ENCODE measurements around the gene GJA3.
"Not testable (repeated sequence)": the region's sequence is repeated elsewhere in the genome, so short reads cannot be mapped to it uniquely, and the experiment has no call there.

GJA3 gene

DNA sequence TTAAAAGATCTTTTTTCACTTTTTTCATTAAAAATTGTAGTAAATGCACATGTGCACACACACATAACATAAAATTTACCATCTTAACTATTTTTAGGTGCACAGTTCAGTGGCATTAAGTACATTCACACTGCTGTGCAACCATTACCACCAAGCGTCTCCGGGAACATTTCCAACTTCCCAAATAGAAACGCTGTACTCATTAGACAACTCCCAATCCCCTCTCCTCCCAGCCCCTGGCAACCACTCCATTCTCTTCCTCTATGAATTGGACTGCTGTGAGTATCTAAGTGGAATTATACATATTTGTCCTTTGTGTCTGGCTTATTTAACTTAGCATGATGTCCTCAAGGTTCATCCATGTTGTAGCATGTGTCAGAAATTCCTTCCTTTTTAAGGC, 20.3 kb upstream of the GJA3 start:
- no peak for DNase-seq

DNA sequence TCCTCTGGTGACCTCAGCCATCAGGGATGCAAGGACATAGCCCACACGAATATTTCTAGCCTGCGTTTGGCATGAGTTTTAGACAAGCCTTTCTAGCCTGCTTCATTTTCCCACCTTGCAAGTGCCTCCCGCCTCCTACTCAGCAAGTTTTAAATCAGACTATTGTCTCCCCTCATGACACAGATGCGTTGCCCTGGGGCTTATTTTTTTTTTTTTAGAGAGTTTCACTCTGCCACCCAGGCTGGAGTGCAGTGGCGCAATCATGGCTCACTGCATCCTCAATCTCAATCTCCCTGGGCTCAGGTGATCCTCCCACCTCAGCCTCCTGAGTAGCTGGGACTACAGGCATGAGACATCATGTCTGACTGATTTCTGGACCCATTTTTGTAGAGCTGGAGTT, 17.3 kb upstream of the GJA3 start:
- DNase-seq, result no peak

DNA sequence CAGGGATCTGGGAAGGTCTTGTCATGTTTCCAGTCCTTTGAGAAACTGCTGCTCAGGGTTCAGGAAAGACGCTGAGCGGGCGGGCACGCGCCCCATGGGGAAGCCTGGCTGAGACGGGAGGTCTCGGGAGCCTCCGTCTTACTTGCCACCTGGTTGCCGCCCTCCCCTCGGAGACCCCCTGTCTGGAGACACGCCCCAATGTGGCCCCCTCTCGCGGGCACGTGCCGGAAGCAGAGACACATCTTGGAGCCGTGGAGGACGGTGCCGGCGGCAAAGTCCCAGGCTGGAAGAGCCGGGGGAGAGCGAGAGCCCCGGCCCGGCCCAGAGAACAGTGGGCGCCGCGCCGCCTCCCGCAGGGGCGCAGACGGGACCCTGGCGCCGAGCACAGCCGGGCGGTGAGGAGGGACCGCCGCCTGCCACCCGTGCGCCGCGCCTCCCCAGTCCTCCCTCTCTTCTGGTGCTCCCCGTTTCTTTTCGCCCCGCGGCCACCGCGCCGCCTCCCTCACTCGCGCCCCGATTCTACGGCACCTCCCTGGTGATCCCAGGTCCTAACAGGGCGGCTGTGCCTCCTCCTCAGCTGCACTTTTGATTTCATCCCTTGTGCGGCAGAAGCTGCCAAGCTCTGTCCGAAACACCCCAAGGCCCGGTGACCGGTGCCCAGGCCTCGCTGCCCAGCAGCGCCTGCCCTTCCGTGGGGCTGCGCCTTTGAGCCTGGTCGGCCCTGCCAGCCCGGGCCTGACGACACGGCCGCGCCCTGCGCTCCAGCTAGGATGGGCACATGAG, 16.4 kb upstream of the GJA3 start:
- DNase-seq, result no peak

DNA sequence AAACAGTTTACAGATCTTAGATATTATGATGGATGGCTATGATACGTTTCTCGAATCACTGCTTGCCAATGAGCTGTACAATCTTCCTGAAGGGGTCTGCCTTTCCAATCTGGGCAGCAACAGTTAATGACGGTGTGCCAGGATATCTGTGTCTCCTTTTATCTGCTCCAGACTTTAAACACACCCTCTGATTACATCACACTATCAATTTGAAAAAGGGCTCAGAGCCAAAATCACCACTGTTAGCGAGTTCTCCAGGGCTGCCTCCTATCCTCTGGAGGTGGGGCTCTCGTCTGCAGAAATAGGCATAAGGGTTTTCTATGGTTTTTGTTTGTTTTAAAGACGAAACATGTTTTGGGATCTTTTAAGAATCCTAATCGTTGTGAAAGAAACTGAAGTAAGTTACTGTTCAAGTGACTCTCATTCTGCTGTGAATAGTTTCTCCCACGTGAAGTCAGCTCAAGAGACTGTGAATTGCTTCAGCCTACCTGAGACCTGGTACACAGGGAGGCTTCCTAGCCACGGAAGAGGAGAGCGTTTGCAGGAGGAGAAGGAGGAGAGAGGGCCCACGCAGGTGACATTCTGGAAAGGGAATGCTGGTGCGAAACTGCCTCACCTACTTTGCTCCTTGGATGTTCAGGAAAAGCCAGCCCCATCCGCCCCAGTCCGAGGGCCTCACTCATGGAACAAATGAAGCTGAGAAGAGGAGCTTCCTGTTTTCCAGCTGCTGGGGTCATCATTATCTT, 15.2 kb upstream of the GJA3 start:
- DNase-seq, result no peak

DNA sequence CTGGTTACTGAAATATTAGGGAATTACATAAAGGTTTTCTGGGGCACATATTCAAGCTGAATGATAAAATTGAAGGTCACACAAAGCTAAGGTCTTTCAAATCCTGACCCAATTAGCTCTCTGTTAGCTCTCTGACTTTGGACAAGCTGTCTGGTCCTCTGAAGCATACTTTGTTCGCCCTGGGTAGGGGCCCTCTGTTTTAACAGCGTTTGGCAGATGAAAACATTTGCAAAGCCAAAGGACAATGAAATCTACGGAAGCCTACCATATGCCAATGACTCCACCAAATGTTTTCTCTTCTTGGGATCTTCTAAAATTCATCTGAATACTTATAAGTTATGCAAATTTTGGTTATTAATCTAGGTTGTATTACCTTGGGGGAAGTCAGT, 14.5 kb upstream of the GJA3 start:
- DNase-seq, result no peak

GRCh38 chr13:20174656-20175405, 14.0 kb upstream of the GJA3 start:
- DNase-seq, result no peak

DNA sequence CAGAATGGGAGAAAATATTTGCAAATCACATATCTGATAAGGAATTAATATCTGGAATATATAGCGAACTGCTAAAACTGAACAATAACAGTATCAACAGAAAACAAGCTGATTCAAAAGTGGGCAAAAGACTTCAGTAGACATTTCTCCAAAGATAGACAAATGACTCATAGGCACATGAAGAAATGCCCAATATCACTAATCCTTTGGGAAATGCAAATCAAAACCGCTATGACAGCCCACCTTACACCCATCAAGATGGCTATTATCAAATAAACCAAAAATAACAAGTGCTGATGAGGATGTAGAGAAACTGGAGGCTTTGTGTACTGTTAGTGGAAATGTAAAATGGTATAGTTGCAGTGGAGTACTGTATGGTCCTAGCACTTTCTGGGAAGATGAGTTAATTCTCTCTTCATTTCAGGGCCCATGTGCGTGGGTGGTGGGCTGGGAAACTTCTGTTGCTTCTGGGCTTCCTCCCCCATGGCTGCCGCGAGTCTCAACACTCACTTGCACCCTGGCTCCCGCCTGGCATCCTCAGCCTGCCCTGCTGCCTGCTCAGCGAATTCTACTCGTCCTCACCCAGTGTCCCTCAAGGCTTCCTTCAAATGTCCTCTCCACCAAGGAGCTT, 12.4 kb upstream of the GJA3 start:
- no peak for DNase-seq

- no peak for DNase-seq
Observed at GRCh38 chr13:20171364-20171763, 10.5 kb upstream of the GJA3 start.

GRCh38 chr13:20170921-20171320, 10.1 kb upstream of the GJA3 start:
- no peak for DNase-seq

DNA sequence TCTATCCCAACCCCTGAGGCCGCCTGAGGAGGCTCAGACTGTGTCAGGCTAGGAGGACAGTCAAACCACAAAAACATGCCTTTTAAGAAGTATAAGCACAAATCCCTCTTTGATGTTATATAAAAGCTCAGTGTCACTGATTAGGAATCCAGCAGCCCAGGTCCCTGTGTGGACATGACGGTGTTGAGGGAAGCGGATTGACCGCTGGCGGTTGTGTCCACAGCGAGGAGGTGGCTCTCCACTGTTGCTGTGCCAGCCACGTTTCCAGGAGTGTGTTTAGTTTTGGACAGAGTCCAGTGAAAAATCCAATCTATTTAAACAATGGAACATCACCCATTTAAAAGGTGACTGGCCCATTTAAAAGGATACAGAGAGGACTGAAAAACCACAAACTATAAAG, 7.5 kb upstream of the GJA3 start:
- no peak for DNase-seq

DNA sequence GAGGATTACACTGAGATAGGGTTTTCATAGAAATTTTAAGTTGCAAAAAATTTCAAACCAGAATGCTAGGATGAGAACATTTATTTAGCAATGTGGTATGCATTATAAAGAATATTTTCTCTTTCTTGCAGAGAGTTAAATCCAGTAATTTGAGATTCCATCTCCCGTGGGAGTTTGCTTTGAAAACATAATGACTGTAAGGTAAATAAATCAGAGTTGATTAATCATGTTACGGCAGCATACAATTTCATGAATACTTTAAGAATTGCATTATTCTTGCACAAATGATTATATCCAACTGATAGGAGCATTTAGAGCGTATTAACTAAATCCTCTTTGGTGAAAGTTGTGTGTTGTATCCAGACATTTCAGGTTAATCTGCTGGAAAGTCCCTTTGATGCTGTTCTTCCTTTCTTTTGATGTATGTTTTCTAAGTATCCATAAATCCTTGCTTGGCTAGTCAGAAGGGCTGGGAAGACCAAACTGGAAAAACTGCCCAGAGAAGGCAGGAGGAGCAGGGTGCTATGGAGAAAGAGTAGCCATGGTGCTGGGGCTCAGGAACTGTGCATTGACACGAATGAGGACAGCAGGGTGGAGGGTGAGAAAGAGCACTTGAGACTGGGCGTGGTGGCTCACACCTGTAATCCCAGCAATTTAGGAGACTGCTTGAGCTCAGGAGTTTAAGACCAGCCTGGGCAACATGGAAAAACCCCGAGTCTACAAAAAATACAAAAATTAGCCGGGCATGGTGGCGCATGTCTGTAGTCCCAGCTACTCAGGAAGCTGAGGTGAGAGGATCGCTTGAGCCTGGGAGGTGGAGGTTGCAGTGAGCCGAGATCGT, 4.8 kb upstream of the GJA3 start:
- DNase-seq, result no peak

DNA sequence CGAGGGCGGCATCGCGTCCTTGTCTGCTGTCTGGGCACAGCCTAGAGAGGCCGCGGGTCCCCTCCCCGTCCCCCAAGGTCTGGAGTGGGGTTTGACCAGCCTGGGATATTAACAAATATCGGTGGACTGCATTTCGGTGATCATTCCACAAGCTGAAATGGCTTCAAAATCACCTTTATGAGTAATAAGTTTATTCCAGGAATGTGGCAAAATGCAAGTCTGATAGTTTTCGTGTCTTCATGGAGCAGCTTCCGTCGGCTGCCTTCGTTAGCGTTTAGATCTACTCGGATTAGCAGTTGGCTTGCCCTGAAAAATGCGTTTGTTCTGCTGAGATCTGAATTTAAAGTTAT, 1.1 kb upstream of the GJA3 start:
- DNase-seq, result no peak

DNA sequence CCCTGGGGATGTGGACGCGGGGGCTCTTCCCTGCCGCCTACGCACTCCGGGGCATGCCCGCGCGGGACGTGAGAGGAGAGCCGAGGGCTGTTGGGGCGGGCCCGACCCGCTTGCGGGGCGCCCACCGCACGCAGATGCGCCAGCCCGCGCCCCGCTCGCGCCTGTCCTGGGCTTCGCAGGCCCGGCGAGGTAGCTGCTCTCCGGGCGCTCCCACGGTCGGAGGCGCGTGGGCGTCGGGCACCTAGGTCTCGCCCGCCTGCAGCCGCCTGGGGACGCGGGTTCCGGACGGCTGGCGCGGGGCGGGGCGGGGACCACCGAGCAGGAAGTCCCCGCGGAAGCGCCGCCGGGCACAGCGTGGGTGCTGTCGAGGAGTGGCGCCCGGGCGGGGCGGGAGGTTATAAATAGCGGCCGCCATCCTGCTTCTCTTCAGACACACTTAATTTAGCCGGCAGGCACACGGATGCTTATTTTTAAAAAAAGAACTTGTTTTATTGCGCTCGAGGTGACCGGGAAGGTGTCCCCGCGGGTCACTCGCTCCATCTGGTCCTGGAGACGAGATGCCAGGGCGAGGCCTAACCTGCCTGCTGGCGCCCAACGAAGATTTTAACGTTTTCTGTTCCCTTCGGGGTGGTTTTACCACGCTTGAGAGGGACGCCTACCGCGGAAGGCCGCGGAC, 561 bp upstream of the GJA3 start:
- no peak for DNase-seq

GRCh38 chr13:20159646-20160305, 1.1 kb downstream of the GJA3 start:
- no peak for DNase-seq

- DNase-seq, result no peak
Observed at GRCh38 chr13:20157151-20157796, 3.6 kb downstream of the GJA3 start.

DNA sequence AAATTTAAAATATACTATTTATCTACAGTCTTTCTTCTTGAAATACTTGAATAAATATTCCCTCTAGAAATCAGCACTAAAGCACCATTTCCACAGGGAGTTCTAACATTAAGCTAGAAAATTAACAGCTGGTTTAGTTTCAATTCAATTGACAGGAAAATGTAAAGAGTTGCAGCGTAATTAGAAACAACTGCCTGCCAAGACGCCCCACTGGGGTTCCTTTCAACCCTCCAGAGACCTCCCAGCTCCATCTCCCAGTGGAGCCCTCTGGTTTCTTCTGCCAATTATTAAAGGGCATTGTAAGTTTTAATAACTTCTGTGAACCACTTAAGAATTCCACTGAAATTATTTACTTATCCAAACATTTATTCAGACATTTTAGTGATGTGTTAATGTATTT, 4.2 kb downstream of the GJA3 start:
- no peak for DNase-seq

- not testable (repeated sequence) for DNase-seq
Observed at GRCh38 chr13:20153290-20153689, 7.6 kb downstream of the GJA3 start.

DNA sequence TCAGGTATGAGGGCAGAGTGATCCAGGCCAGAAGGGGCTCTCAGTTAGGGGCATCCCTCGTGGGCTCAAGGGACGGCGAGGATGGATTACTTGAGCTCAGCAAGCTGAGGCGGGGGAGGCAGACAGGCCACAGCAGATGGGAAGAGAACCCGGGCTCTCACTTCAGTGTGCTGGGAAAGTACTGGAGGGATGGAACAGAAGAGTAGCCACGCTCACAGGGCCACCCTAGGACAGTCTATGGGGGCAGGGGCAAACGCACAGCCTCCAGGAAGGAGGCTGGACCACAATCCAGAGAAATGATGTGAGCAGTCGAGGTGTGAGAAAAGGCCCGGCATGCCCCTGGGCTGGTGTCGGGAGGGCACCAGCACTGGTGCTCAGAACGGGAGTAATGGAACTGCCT, 9.2 kb downstream of the GJA3 start:
- no peak for DNase-seq

DNA sequence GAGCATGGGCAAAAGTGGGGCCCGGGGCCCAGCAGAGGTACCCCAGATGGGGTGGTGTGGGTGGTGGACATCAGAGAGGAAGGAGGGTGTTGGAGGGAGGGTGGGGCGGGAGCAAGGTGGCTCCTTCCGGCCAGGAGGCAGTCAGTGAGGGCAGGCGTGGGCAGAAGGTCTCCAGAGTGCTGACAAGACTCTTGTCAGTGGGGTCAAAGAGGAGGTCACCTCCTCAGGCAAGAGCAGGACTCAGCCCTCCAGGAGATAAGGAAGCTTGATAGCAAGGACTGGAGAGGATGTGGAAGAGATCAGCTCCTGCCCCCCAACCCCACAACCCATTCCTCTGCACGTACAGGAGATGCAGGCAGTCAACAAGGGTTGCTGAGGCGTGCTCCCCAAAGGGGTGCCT, 9.8 kb downstream of the GJA3 start:
- no peak for DNase-seq

DNA sequence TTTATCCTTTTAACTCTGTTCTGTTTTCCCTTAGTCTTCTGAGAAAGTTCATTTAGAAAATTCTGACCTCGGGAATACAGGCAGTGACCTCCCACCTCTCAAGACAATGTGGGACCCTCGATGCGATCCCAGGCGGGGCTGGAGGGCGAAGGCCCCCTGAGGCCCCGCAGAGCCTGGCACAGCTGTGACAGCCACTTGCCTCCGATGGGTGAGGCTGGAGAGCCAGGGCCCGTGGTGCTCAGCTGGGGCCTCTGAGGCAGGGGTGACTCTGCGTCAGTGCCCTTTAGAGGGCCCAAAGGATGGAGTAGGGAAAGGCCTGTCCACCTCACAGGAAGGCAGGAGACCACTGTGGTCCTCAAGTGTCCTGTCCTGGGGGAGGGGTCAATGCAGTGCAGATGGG, 10.3 kb downstream of the GJA3 start:
- no peak for DNase-seq

DNA sequence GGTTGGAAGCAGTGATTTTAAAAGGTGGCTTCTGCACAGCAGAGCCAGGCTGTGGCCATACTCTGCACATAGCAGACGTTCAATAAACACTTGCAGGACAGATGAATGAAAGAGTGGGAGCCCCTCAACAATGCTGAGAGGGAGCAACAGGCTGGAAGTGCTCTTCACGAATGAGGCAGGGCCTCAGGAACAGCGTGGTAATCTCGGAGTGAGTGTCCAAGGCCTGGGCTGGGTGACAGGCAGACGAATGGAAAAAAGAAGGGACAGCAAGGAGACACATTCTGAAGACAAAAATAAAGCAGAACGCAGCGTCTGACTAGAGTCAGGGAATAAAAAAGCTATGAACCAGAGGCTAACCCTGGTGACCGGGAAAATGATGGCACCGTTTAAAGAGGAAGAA, 11.1 kb downstream of the GJA3 start:
- DNase-seq, result no peak
